Prostate gland (tissue), 2 donors: ENCODE measurements around the gene AGPAT2. TPM values are rescaled to one million over a fixed set of nuclear protein-coding genes. Genes with fewer than 3 reads are reported as not detected.

Experiments
- DNase-seq: peaks from one replicate; pipeline ENCODE4 v3.0.0-alpha.2; 2019; ENCODE audit warnings: low spot score
- H3K27ac ChIP-seq, 2 donors: fragments of 200-600 bp; sonication (generic); 2 replicates each; pipeline ENCODE4 v1.5.1; 2017 to 2019
- H3K27me3 ChIP-seq: fragments of 200-600 bp; sonication (generic); replicated peaks from 2 replicates; pipeline ENCODE4 v1.5.1; 2019; ENCODE audit not compliant: insufficient read depth
- H3K36me3 ChIP-seq, 2 donors: fragments of 200-600 bp; sonication (generic); 1 replicate in 1 of 2; 2 replicates in 1 of 2; pipeline versions ENCODE4 v1.5.1 to v1.8.1; 2017 to 2019
- H3K4me1 ChIP-seq: fragments of 200-600 bp; sonication (generic); replicated peaks from 2 replicates; pipeline ENCODE4 v1.5.1; 2019
- H3K4me3 ChIP-seq, 2 donors: fragments of 200-600 bp; sonication (generic); 2 replicates each; pipeline ENCODE4 v1.5.1; 2017 to 2019
- H3K9me3 ChIP-seq: fragments of 200-600 bp; sonication (generic); 2 replicates; pipeline ENCODE4 v1.5.1; 2017
- CTCF ChIP-seq, 4 experiments: fragments of 200-600 bp in 2 of 4; fragments of 450-650 bp in 2 of 4; sonication (generic) in 2 of 4; IDR thresholded peaks; 1 replicate in 3 of 4; 2 replicates in 1 of 4; pipeline ENCODE4 v1.5.1; 2016 to 2019; ENCODE audit warnings: antibody characterized with exemption in 4 of 4, mild to moderate bottlenecking in 2 of 4, moderate library complexity in 2 of 4
- POLR2A ChIP-seq: fragments of 450-650 bp; IDR thresholded peaks from one replicate; pipeline ENCODE4 v1.6.1; 2016; ENCODE audit warnings: antibody characterized with exemption, mild to moderate bottlenecking
- POLR2AphosphoS5 ChIP-seq: sonication (generic); formaldehyde crosslinking; IDR thresholded peaks from one replicate; pipeline ENCODE4 v1.6.1; 2017; ENCODE audit warnings: antibody characterized with exemption
- WGBS: methylation state at CpG from one replicate; pipeline ENCODE4 v1.1.5; 2018; 5-methylcytosine and 5-hydroxymethylcytosine counted together
- intact Hi-C: fragments of 100-400 bp; cut with DNase I; formaldehyde crosslinking; loops from one replicate; pipeline ENCODE4 v1.14.2; 2022
- total RNA-seq, 2 donors: library from RNA; depleted of rRNA; stranded (reverse); fragments of >200 nt; gene quantifications; one replicate each; pipeline ENCODE4 v1.1.0, GENCODE V29; 2016

AGPAT2 gene
- total RNA-seq, 2 donors from 2014 or later, result 44.9 to 50.0 TPM

- H3K27ac ChIP-seq, result peak overlapping the region in 1 of 2 donors; percentile 25
- H3K27me3 ChIP-seq, result no peaks in the 10 kb centered on the region
- H3K36me3 ChIP-seq, result no peaks in the 10 kb centered on the region
- peaks cover 4% of the 10 kb centered on the region for H3K4me1 ChIP-seq
- WGBS, result 91% methylated on average over 22 of the region's 23 CpGs
- H3K9me3 ChIP-seq, result no peaks in the 10 kb centered on the region
- no peak for TF ChIP-seq CTCF (IDR thresholded peaks at IDR 0.05)
- no peak for TF ChIP-seq POLR2A
- TF ChIP-seq POLR2AphosphoS5, result no peak
- DNase-seq, result no peak
- H3K4me3 ChIP-seq, result no peak overlapping the region
- intact Hi-C loops, result no loop called here
Observed at GRCh38 chr9:136695955-136696354, 8.7 kb upstream of the AGPAT2 start.

GRCh38 chr9:136695435-136695895 is 8.2 kb upstream of the AGPAT2 start:
- peak; percentile 75 for DNase-seq
- H3K27ac ChIP-seq, result peak overlapping the region in 1 of 2 donors; percentile 25

GRCh38 chr9:136694872-136695247 is 7.6 kb upstream of the AGPAT2 start:
- Histone ChIP-seq H3K36me3 (no peaks in the 10 kb centered on the region), H3K4me3 (no peak overlapping the region), H3K9me3 (no peaks in the 10 kb centered on the region), H3K27me3 (no peaks in the 10 kb centered on the region), H3K27ac (no peak overlapping the region), H3K4me1 (peaks cover 4% of the 10 kb centered on the region)
- TF ChIP-seq POLR2AphosphoS5, result no peak
- intact Hi-C loops, result loop anchor here (5.0 kb wide), 1 partner anchor 208 kb away; no protein-coding TSS in a partner anchor
- WGBS, result 72% methylated on average over 11 of the region's 11 CpGs
- DNase-seq, result no peak

More at GRCh38 chr9:136695435-136695895, 8.2 kb upstream of the AGPAT2 start:
- no peak overlapping the region for H3K4me3 ChIP-seq
- intact Hi-C loops, result no loop called here
- peak in 1 of 4 experiments; percentile 11 for TF ChIP-seq CTCF (IDR thresholded peaks at IDR 0.05)
- TF ChIP-seq POLR2A, result peak; percentile 9
- peak; percentile 80 for TF ChIP-seq POLR2AphosphoS5
- H3K36me3 ChIP-seq, result no peaks in the 10 kb centered on the region
- 34% methylated on average over 10 of the region's 10 CpGs for WGBS
- H3K9me3 ChIP-seq, result no peaks in the 10 kb centered on the region
- H3K4me1 ChIP-seq, result peaks cover 4% of the 10 kb centered on the region
- H3K27me3 ChIP-seq, result no peaks in the 10 kb centered on the region

GRCh38 chr9:136694163-136694871 is 7.1 kb upstream of the AGPAT2 start:
- H3K4me3 ChIP-seq, result no peak overlapping the region
- no peak for TF ChIP-seq POLR2AphosphoS5
- no peak for TF ChIP-seq POLR2A
- peak in 3 of 4 experiments; percentile 66 to 76 (median 73) for TF ChIP-seq CTCF (IDR thresholded peaks at IDR 0.05)
- no peaks in the 10 kb centered on the region for H3K9me3 ChIP-seq
- H3K36me3 ChIP-seq, result no peaks in the 10 kb centered on the region
- peaks cover 4% of the 10 kb centered on the region for H3K4me1 ChIP-seq
- WGBS, result 18% methylated on average over 17 of the region's 32 CpGs
- no peak overlapping the region for H3K27ac ChIP-seq
- intact Hi-C loops, result loop anchor here (5.0 kb wide), 1 partner anchor 207 kb away; no protein-coding TSS in a partner anchor
- no peaks in the 10 kb centered on the region for H3K27me3 ChIP-seq
- DNase-seq, result peak; percentile 42

GRCh38 chr9:136693490-136694162 is 6.4 kb upstream of the AGPAT2 start:
- no peaks in the 10 kb centered on the region for H3K9me3 ChIP-seq
- intact Hi-C loops, result loop anchor here (5.0 kb wide), 1 partner anchor 206 kb away; no protein-coding TSS in a partner anchor
- TF ChIP-seq POLR2A (no peak), CTCF (IDR thresholded peaks at IDR 0.05) (no peak), POLR2AphosphoS5 (no peak)
- DNase-seq, result no peak
- H3K36me3 ChIP-seq, result no peaks in the 10 kb centered on the region
- H3K27me3 ChIP-seq, result no peaks in the 10 kb centered on the region
- 58% methylated on average over 13 of the region's 15 CpGs for WGBS
- H3K4me1 ChIP-seq, result peaks cover 4% of the 10 kb centered on the region
- no peak overlapping the region for H3K27ac ChIP-seq
- H3K4me3 ChIP-seq, result no peak overlapping the region
